Tibial nerve (tissue), 4 donors: Measurements from ENCODE around the gene HDGFL3. TPM values are rescaled to one million over a fixed set of nuclear protein-coding genes. Genes with fewer than 3 reads are reported as not detected.

Experiments
- DNase-seq, 2 donors: peaks; one replicate each; pipeline ENCODE4 v3.0.0-alpha.2; 2019; ENCODE audit warnings: low spot score in 2 of 2
- H3K27ac ChIP-seq, 4 donors: fragments of 200-600 bp; sonication (generic) in 3 of 4; one replicate each; pipeline ENCODE4 v1.5.1; 2017 to 2019; ENCODE audit warnings: mild to moderate bottlenecking in 1 of 4
- H3K27me3 ChIP-seq, 2 donors: fragments of 200-600 bp; sonication (generic) in 1 of 2; one replicate each; pipeline versions ENCODE4 v1.5.1 to v1.6.0; 2017 to 2019
- H3K36me3 ChIP-seq, 3 donors: fragments of 200-600 bp; sonication (generic); one replicate each; pipeline ENCODE4 v1.5.1; 2018 to 2019
- H3K4me1 ChIP-seq, 4 donors: fragments of 200-600 bp; sonication (generic) in 3 of 4; one replicate each; pipeline ENCODE4 v1.5.1; 2017 to 2019
- H3K4me3 ChIP-seq, 4 donors: fragments of 200-600 bp; sonication (generic) in 3 of 4; one replicate each; pipeline ENCODE4 v1.5.1; 2017 to 2019; ENCODE audit warnings: mild to moderate bottlenecking in 1 of 4, moderate library complexity in 1 of 4
- H3K9me3 ChIP-seq, 4 donors: fragments of 200-600 bp; sonication (generic) in 3 of 4; one replicate each; pipeline ENCODE4 v1.5.1; 2017 to 2019
- CTCF ChIP-seq, 5 experiments: fragments of 200-600 bp in 3 of 5; fragments of 450-650 bp in 2 of 5; sonication (generic) in 3 of 5; IDR thresholded peaks; one replicate each; pipeline ENCODE4 v1.5.1; 2016 to 2019; ENCODE audit warnings: antibody characterized with exemption in 5 of 5, mild to moderate bottlenecking in 3 of 5, moderate library complexity in 2 of 5
- EP300 ChIP-seq, 2 donors: sonication (generic); formaldehyde crosslinking; IDR thresholded peaks; one replicate each; pipeline ENCODE4 v1.6.1; 2017; ENCODE audit warnings: antibody characterized with exemption in 2 of 2, mild to moderate bottlenecking in 1 of 2
- POLR2A ChIP-seq, 2 donors: fragments of 450-650 bp; IDR thresholded peaks; one replicate each; pipeline ENCODE4 v1.6.1; 2017; ENCODE audit warnings: antibody characterized with exemption in 2 of 2, mild to moderate bottlenecking in 2 of 2, moderate library complexity in 2 of 2
- WGBS, 2 donors: methylation state at CpG; one replicate each; pipeline ENCODE4 v1.1.5; 2018; 5-methylcytosine and 5-hydroxymethylcytosine counted together
- total RNA-seq, 4 donors: library from RNA; depleted of rRNA; stranded (reverse); fragments of >200 nt; gene quantifications; one replicate each; pipeline ENCODE4 v1.1.0, GENCODE V29; 2016

The HDGFL3 gene
- total RNA-seq, 4 donors from 2014 or later, result 25.6 to 54.8 (median 43.4) TPM

GRCh38 chr15:83108266-83109219 lies 99.1 kb downstream of the HDGFL3 start:
- TF ChIP-seq EP300 (IDR thresholded peaks at IDR 0.05), result peak in 1 of 2 donors; percentile 75
- no peak for TF ChIP-seq CTCF (IDR thresholded peaks at IDR 0.05)
- TF ChIP-seq POLR2A (IDR thresholded peaks at IDR 0.05), result peak in 1 of 2 donors; percentile 17
- 54 to 57% methylated on average over 20 to 21 of the region's 21 CpGs for WGBS, 2 donors
- peak in 1 of 2 donors; percentile 35 for DNase-seq

GRCh38 chr15:83107841-83108181 lies 99.8 kb downstream of the HDGFL3 start:
- Histone ChIP-seq H3K27ac (peak overlapping the region in 3 of 4 donors; percentile 56 to 77 (median 66)), H3K36me3 (no peaks in the 10 kb centered on the region), H3K4me1 (peaks cover 0 to 24% (median 7%) of the 10 kb centered on the region in 4 donors), H3K4me3 (peak overlapping the region; percentile 12 to 60 (median 34)), H3K9me3 (no peaks in the 10 kb centered on the region), H3K27me3 (peaks cover 0 to 35% of the 10 kb centered on the region in 2 donors)
- 11% methylated on average over 13 to 24 of the region's 30 CpGs for WGBS, 2 donors
- TF ChIP-seq EP300 (IDR thresholded peaks at IDR 0.05) (no peak), POLR2A (IDR thresholded peaks at IDR 0.05) (no peak), CTCF (IDR thresholded peaks at IDR 0.05) (no peak)
- no peak for DNase-seq

More at GRCh38 chr15:83108266-83109219, 99.1 kb downstream of the HDGFL3 start:
- peaks cover 0 to 35% of the 10 kb centered on the region in 2 donors for H3K27me3 ChIP-seq
- H3K9me3 ChIP-seq, result no peaks in the 10 kb centered on the region
- H3K4me1 ChIP-seq, result peaks cover 0 to 31% (median 7%) of the 10 kb centered on the region in 4 donors
- H3K27ac ChIP-seq, result peak overlapping the region in 3 of 4 donors; percentile 56 to 77 (median 66)
- peak overlapping the region; percentile 12 to 60 (median 34) for H3K4me3 ChIP-seq
- peaks cover 0 to 5% (median 0%) of the 10 kb centered on the region in 3 donors for H3K36me3 ChIP-seq

GRCh38 chr15:83106994-83107840 lies 100.4 kb downstream of the HDGFL3 start, which contains the start of gene TM6SF1:
TSS of gene TM6SF1 (plus strand) at chr15:83107645. CDS start at chr15:83107681, 36 bp downstream.
- H3K27me3 ChIP-seq, result peaks cover 0 to 35% of the 10 kb centered on the region in 2 donors

GRCh38 chr15:83105440-83105839 lies 102.2 kb downstream of the HDGFL3 start:
- peaks cover 0 to 35% of the 10 kb centered on the region in 2 donors for H3K27me3 ChIP-seq
- 72 to 91% methylated on average over 1 of the region's 1 CpG for WGBS, 2 donors

More at GRCh38 chr15:83106994-83107840, 100.4 kb downstream of the HDGFL3 start, which contains the start of gene TM6SF1:
- TF ChIP-seq EP300 (IDR thresholded peaks at IDR 0.05) (no peak), POLR2A (IDR thresholded peaks at IDR 0.05) (no peak), CTCF (IDR thresholded peaks at IDR 0.05) (no peak)
- DNase-seq, result no peak
- WGBS, 2 donors, result 0 to 1% methylated on average over 14 to 73 of the region's 97 CpGs
- Histone ChIP-seq H3K27ac (peak within 1 kb of the TSS in 3 of 4 donors; percentile 56 to 77 (median 66)), H3K4me1 (peaks cover 0 to 21% (median 7%) of the 10 kb centered on the region in 4 donors), H3K36me3 (no peaks in the 10 kb centered on the region), H3K4me3 (peak within 1 kb of the TSS; percentile 12 to 60 (median 34)), H3K9me3 (no peaks in the 10 kb centered on the region)

More at GRCh38 chr15:83105440-83105839, 102.2 kb downstream of the HDGFL3 start:
- H3K36me3 ChIP-seq, result no peaks in the 10 kb centered on the region
- TF ChIP-seq EP300 (IDR thresholded peaks at IDR 0.05) (no peak), POLR2A (IDR thresholded peaks at IDR 0.05) (no peak), CTCF (IDR thresholded peaks at IDR 0.05) (no peak)
- no peaks in the 10 kb centered on the region for H3K9me3 ChIP-seq
- no peak overlapping the region for H3K4me3 ChIP-seq
- DNase-seq, result no peak
- peaks cover 0 to 18% (median 7%) of the 10 kb centered on the region in 4 donors for H3K4me1 ChIP-seq
- H3K27ac ChIP-seq, result no peak overlapping the region
